Body of pancreas (tissue), 4 donors: ENCODE measurements around the gene MLKL.

Source experiments
- CTCF ChIP-seq, 7 experiments: fragments of 450-650 bp in 4 of 7; fragments of 200-600 bp in 3 of 7; sonication (generic) in 3 of 7; IDR thresholded peaks; one replicate each; pipeline ENCODE4 v1.5.1; 2016 to 2019; ENCODE audit warnings: antibody characterized with exemption in 7 of 7
- POLR2A ChIP-seq, 3 donors: fragments of 450-650 bp; IDR thresholded peaks; one replicate each; pipeline ENCODE4 v1.6.1; 2016; ENCODE audit warnings: antibody characterized with exemption in 3 of 3, mild to moderate bottlenecking in 2 of 3

GRCh38 chr16:74725651-74726455 lies 25.2 kb upstream of the MLKL start:
- TF ChIP-seq CTCF (IDR thresholded peaks at IDR 0.05) (no peak), POLR2A (IDR thresholded peaks at IDR 0.05) (no peak)
